ENCODE data around the gene LHPP.
A peak's percentile ranks its signal among the peaks of the same experiment; 100 is the strongest.

LHPP gene

GRCh38 chr10:124611738-124612137, 150.1 kb downstream of the LHPP start:
- DNase-seq = peak in 1 of 4 experiments; percentile 16

- no peak for DNase-seq
These were observed 151.2 kb downstream of the LHPP start for GRCh38 chr10:124612611-124613498.

- DNase-seq = no peak
These were observed 152.5 kb downstream of the LHPP start for GRCh38 chr10:124614003-124614659.

- DNase-seq = no peak
These were observed 153.6 kb downstream of the LHPP start for GRCh38 chr10:124615259-124615658.

GRCh38 chr10:124616040-124616835, 154.6 kb downstream of the LHPP start:
- no peak for DNase-seq

- no peak for DNase-seq
These were observed 155.2 kb downstream of the LHPP start for GRCh38 chr10:124616836-124617130.

- DNase-seq = no peak
These were observed 156.9 kb downstream of the LHPP start for GRCh38 chr10:124618470-124619073.

GRCh38 chr10:124619195-124619594, 157.6 kb downstream of the LHPP start:
- no peak for DNase-seq

GRCh38 chr10:124619802-124620490, 158.3 kb downstream of the LHPP start:
- no peak for DNase-seq

- DNase-seq = no peak
These were observed 160.0 kb downstream of the LHPP start for GRCh38 chr10:124621637-124622036.

- no peak for DNase-seq
These were observed 160.5 kb downstream of the LHPP start for GRCh38 chr10:124622158-124622557.

GRCh38 chr10:124622866-124623536, 161.4 kb downstream of the LHPP start:
- DNase-seq = no peak

- DNase-seq = no peak
These were observed 162.4 kb downstream of the LHPP start for GRCh38 chr10:124624006-124624405.

- DNase-seq = no peak
These were observed 162.8 kb downstream of the LHPP start for GRCh38 chr10:124624466-124624865.

GRCh38 chr10:124624895-124625294, 163.3 kb downstream of the LHPP start:
- DNase-seq = no peak

GRCh38 chr10:124625831-124626238, 164.2 kb downstream of the LHPP start:
- DNase-seq = no peak

GRCh38 chr10:124626759-124627380, 165.2 kb downstream of the LHPP start:
- DNase-seq = peak in 1 of 4 experiments; percentile 26

- DNase-seq = no peak
These were observed 166.4 kb downstream of the LHPP start for GRCh38 chr10:124627866-124628675.

GRCh38 chr10:124628676-124629021, 167.0 kb downstream of the LHPP start:
- DNase-seq = no peak

- no peak for DNase-seq
These were observed 167.8 kb downstream of the LHPP start for GRCh38 chr10:124629415-124629814.

GRCh38 chr10:124629842-124630241, 168.2 kb downstream of the LHPP start:
- DNase-seq = no peak

Data from activated CD4-positive, CD25-positive, alpha-beta regulatory T cell (primary cell).